ENCODE measurements around the gene PRPF40A. TPM values are rescaled to one million over a fixed set of nuclear protein-coding genes. Genes with fewer than 3 reads are reported as not detected.

The PRPF40A gene
- total and polyA plus RNA-seq, 2 experiments from 2014 or later, result 101 to 125 TPM

GRCh38 chr2:152627351-152627957 is 89.8 kb downstream of the PRPF40A start:
- no peak overlapping the region for H3K4me2 ChIP-seq
- no peak overlapping the region for H3K27ac ChIP-seq
- WGBS (ENCODE audit: low lambda C conversion rate, missing lambda C conversion rate), result 53% methylated on average over 1 of the region's 1 CpG
- H3K9me2 ChIP-seq (replicated peaks; ENCODE audit: insufficient read depth), result no peaks in the 10 kb centered on the region
- no peaks in the 10 kb centered on the region for H3K9me3 ChIP-seq (ENCODE audit: low read depth)
- no peaks in the 10 kb centered on the region for H3K79me2 ChIP-seq
- no peaks in the 10 kb centered on the region for H3K27me3 ChIP-seq
- H3K4me3 ChIP-seq, result no peak overlapping the region
- TF ChIP-seq EZH2 (IDR thresholded peaks at IDR 0.05; ENCODE audit: borderline replicate concordance), result no peak
- TF ChIP-seq EZH2phosphoT487 (IDR thresholded peaks at IDR 0.05; ENCODE audit: low read depth, severe bottlenecking, unreplicated experiment), result no peak
- TF ChIP-seq, protein P1, sequence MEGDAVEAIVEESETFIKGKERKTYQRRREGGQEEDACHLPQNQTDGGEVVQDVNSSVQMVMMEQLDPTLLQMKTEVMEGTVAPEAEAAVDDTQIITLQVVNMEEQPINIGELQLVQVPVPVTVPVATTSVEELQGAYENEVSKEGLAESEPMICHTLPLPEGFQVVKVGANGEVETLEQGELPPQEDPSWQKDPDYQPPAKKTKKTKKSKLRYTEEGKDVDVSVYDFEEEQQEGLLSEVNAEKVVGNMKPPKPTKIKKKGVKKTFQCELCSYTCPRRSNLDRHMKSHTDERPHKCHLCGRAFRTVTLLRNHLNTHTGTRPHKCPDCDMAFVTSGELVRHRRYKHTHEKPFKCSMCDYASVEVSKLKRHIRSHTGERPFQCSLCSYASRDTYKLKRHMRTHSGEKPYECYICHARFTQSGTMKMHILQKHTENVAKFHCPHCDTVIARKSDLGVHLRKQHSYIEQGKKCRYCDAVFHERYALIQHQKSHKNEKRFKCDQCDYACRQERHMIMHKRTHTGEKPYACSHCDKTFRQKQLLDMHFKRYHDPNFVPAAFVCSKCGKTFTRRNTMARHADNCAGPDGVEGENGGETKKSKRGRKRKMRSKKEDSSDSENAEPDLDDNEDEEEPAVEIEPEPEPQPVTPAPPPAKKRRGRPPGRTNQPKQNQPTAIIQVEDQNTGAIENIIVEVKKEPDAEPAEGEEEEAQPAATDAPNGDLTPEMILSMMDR (IDR thresholded peaks at IDR 0.05; ENCODE audit: poor library complexity), result peak; percentile 71
- no peak for DNase-seq (ENCODE audit: low spot score)
- H2AFZ ChIP-seq, result no peak overlapping the region
- no peaks in the 10 kb centered on the region for H3K36me3 ChIP-seq (replicated peaks; ENCODE audit: insufficient read depth, low read depth)
- no peaks in the 10 kb centered on the region for H4K20me1 ChIP-seq (ENCODE audit: insufficient read depth, poor library complexity, severe bottlenecking)
- no peaks in the 10 kb centered on the region for H3K4me1 ChIP-seq (ENCODE audit: insufficient read depth)

DNA sequence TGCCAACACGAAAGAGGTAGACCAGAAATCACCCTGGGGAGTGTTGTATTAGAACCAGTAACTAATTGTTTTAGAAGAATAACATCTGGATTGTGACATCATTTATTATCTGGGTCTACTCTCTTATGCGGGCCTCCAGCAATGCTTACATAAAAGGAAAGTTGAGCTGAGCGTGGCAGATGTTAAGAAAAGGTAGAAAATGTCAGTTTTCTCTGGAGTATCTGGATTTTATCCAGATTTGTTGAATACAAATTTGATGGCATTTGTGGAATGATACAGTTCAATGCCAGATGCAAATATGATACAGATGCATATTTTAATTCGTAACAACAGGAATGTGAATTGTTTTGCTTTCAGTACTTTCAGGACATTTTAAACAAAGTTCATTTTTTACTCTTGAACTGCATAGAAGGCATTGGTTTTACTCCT is 90.3 kb downstream of the PRPF40A start:
- Histone ChIP-seq H3K4me1 (ENCODE audit: insufficient read depth) (no peaks in the 10 kb centered on the region), H3K27me3 (no peaks in the 10 kb centered on the region), H3K4me2 (no peak overlapping the region), H3K27ac (peak overlapping the region; percentile 6), H2AFZ (no peak overlapping the region), H3K9me3 (ENCODE audit: low read depth) (no peaks in the 10 kb centered on the region), H3K36me3 (replicated peaks; ENCODE audit: insufficient read depth, low read depth) (no peaks in the 10 kb centered on the region), H3K4me3 (no peak overlapping the region), H3K9me2 (replicated peaks; ENCODE audit: insufficient read depth) (no peaks in the 10 kb centered on the region), H3K79me2 (no peaks in the 10 kb centered on the region), H4K20me1 (ENCODE audit: insufficient read depth, poor library complexity, severe bottlenecking) (no peaks in the 10 kb centered on the region)
- 60% methylated on average over 4 of the region's 4 CpGs for WGBS (ENCODE audit: low lambda C conversion rate, missing lambda C conversion rate)
- TF ChIP-seq EZH2phosphoT487 (IDR thresholded peaks at IDR 0.05; ENCODE audit: low read depth, severe bottlenecking, unreplicated experiment), result no peak
- no peak for TF ChIP-seq EZH2 (IDR thresholded peaks at IDR 0.05; ENCODE audit: borderline replicate concordance)
- DNase-seq (ENCODE audit: low spot score), result no peak

DNA sequence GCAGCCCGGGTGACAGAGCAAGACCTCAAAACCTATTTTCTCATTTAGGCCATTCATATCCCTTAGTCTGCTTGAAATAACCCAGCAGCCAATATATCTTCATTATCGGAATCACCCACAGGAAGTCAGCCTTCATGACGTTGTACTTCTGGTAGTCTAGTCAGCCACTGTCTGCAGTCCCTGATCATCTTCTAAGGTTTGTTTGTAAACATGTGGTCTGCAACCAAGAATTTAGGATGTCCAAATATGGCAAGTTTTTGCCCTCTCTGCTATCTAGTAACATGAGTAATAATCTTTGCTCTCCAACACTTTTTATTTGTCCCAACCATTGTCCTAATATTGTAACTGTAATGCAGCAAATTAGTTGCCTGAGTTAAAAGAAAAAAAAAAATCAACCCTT is 92.5 kb downstream of the PRPF40A start:
- Histone ChIP-seq H3K9me2 (replicated peaks; ENCODE audit: insufficient read depth) (no peaks in the 10 kb centered on the region), H3K27ac (no peak overlapping the region), H3K36me3 (replicated peaks; ENCODE audit: insufficient read depth, low read depth) (no peaks in the 10 kb centered on the region), H4K20me1 (ENCODE audit: insufficient read depth, poor library complexity, severe bottlenecking) (no peaks in the 10 kb centered on the region), H2AFZ (no peak overlapping the region), H3K4me2 (no peak overlapping the region), H3K4me1 (ENCODE audit: insufficient read depth) (no peaks in the 10 kb centered on the region), H3K27me3 (no peaks in the 10 kb centered on the region), H3K9me3 (ENCODE audit: low read depth) (no peaks in the 10 kb centered on the region), H3K79me2 (no peaks in the 10 kb centered on the region), H3K4me3 (no peak overlapping the region)
- 78% methylated on average over 3 of the region's 3 CpGs for WGBS (ENCODE audit: low lambda C conversion rate, missing lambda C conversion rate)
- no peak for TF ChIP-seq EZH2phosphoT487 (IDR thresholded peaks at IDR 0.05; ENCODE audit: low read depth, severe bottlenecking, unreplicated experiment)
- TF ChIP-seq EZH2 (IDR thresholded peaks at IDR 0.05; ENCODE audit: borderline replicate concordance), result no peak
- TF ChIP-seq, protein P1 (IDR thresholded peaks at IDR 0.05; ENCODE audit: poor library complexity), result no peak
- DNase-seq (ENCODE audit: low spot score), result no peak

DNA sequence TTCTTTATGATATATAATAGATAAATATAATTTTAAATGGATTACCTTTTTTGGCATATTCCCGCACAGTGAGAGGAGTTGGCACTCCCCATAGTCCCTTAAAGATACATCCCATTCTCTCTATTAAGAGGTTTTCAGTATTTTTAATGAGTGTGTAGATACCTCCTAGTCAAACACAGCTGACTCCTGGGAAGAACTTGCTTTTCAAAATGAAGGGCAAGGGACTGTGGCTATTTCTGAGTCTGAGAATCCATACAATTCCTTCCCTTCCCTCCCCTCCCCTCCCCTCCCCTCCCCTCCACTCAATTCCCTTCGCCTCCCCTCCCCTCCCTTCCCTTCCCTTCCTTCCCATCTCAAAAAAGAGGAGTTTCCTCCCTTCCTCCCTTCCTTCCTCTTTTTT is 93.5 kb downstream of the PRPF40A start:
- no peak for DNase-seq (ENCODE audit: low spot score)

More for the DNA sequence above, 93.5 kb downstream of the PRPF40A start:
- Histone ChIP-seq H4K20me1 (ENCODE audit: insufficient read depth, poor library complexity, severe bottlenecking) (no peaks in the 10 kb centered on the region), H3K36me3 (replicated peaks; ENCODE audit: insufficient read depth, low read depth) (no peaks in the 10 kb centered on the region), H3K4me3 (no peak overlapping the region), H2AFZ (no peak overlapping the region), H3K9me3 (ENCODE audit: low read depth) (no peaks in the 10 kb centered on the region), H3K9me2 (replicated peaks; ENCODE audit: insufficient read depth) (no peaks in the 10 kb centered on the region), H3K4me2 (no peak overlapping the region), H3K79me2 (no peaks in the 10 kb centered on the region), H3K4me1 (ENCODE audit: insufficient read depth) (no peaks in the 10 kb centered on the region), H3K27ac (no peak overlapping the region), H3K27me3 (no peaks in the 10 kb centered on the region)
- 92% methylated on average over 1 of the region's 2 CpGs for WGBS (ENCODE audit: low lambda C conversion rate, missing lambda C conversion rate)
- TF ChIP-seq, protein P1 (IDR thresholded peaks at IDR 0.05; ENCODE audit: poor library complexity), result no peak
- no peak for TF ChIP-seq EZH2 (IDR thresholded peaks at IDR 0.05; ENCODE audit: borderline replicate concordance)
- TF ChIP-seq EZH2phosphoT487 (IDR thresholded peaks at IDR 0.05; ENCODE audit: low read depth, severe bottlenecking, unreplicated experiment), result no peak
